ENCODE measurements around the gene UBE3C.

The UBE3C gene

GRCh38 chr7:157208571-157209413, 70.1 kb downstream of the UBE3C start:
- no peak overlapping the region for H3K4me3 ChIP-seq (ENCODE audit: low read depth, low read length)
- TF ChIP-seq, protein P1, sequence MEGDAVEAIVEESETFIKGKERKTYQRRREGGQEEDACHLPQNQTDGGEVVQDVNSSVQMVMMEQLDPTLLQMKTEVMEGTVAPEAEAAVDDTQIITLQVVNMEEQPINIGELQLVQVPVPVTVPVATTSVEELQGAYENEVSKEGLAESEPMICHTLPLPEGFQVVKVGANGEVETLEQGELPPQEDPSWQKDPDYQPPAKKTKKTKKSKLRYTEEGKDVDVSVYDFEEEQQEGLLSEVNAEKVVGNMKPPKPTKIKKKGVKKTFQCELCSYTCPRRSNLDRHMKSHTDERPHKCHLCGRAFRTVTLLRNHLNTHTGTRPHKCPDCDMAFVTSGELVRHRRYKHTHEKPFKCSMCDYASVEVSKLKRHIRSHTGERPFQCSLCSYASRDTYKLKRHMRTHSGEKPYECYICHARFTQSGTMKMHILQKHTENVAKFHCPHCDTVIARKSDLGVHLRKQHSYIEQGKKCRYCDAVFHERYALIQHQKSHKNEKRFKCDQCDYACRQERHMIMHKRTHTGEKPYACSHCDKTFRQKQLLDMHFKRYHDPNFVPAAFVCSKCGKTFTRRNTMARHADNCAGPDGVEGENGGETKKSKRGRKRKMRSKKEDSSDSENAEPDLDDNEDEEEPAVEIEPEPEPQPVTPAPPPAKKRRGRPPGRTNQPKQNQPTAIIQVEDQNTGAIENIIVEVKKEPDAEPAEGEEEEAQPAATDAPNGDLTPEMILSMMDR (IDR thresholded peaks at IDR 0.05; ENCODE audit: low read depth, low read length): no peak
- in situ Hi-C loops (cut with HindIII; ENCODE audit: low sequenced_read_pairs): no loop called here
- no peak for DNase-seq (ENCODE audit: low read depth, low spot score)

DNA sequence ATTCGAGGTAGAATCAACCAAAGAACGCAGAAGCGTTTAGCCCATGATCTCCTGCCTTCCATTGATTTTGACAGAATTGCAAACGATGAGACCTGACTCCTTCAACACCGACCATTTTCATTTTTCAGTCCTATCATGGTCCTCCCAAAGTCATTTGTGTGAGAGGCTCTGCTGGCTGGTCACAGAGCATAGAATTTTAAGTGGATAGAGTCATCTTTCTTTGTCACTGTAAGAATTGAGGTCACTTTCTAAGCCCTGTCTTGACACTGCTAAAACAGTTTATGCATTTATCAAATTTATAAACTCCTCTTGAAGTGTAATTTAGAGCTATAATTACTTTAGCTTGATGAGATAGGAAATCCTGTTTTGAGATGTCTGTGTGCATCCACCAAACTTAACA, 72.0 kb downstream of the UBE3C start:
- H3K4me3 ChIP-seq (ENCODE audit: low read depth, low read length): no peak overlapping the region
- TF ChIP-seq, protein P1 (IDR thresholded peaks at IDR 0.05; ENCODE audit: low read depth, low read length): no peak
- no peak for DNase-seq (ENCODE audit: low read depth, low spot score)
- in situ Hi-C loops (cut with HindIII; ENCODE audit: low sequenced_read_pairs): no loop called here

GRCh38 chr7:157211690-157212089, 73.0 kb downstream of the UBE3C start:
- no peak overlapping the region for H3K4me3 ChIP-seq (ENCODE audit: low read depth, low read length)
- in situ Hi-C loops (cut with HindIII; ENCODE audit: low sequenced_read_pairs): no loop called here
- TF ChIP-seq, protein P1 (IDR thresholded peaks at IDR 0.05; ENCODE audit: low read depth, low read length): no peak
- peak; percentile 91 for DNase-seq (ENCODE audit: low read depth, low spot score)

DNA sequence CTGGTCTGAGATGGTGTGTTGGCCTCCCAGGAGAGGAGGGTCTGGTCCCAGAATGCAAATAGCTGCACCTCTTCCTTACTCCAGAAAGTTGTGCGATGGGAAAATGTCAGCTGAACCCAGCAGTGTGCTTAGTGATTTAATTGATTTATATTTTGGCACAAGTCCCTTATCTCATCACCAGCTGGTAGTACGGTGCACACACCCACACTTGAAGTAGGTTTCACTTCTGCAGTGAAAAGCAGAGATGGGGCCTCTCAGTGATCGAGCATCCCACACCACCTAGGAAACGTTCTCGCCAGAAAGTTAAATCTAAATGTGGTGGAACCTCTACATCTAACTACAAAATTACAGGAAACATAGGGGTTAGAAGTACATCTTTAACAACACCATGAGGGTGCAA, 80.4 kb downstream of the UBE3C start:
- in situ Hi-C loops (cut with HindIII; ENCODE audit: low sequenced_read_pairs): no loop called here
- TF ChIP-seq, protein P1 (IDR thresholded peaks at IDR 0.05; ENCODE audit: low read depth, low read length): no peak
- DNase-seq (ENCODE audit: low read depth, low spot score): no peak
- H3K4me3 ChIP-seq (ENCODE audit: low read depth, low read length): no peak overlapping the region

- no peak for DNase-seq (ENCODE audit: low read depth, low spot score)
- in situ Hi-C loops (cut with HindIII; ENCODE audit: low sequenced_read_pairs): no loop called here
- H3K4me3 ChIP-seq (ENCODE audit: low read depth, low read length): no peak overlapping the region
- TF ChIP-seq, protein P1 (IDR thresholded peaks at IDR 0.05; ENCODE audit: low read depth, low read length): no peak
Observed at GRCh38 chr7:157220916-157221569, 82.3 kb downstream of the UBE3C start.

- DNase-seq (ENCODE audit: low read depth, low spot score): no peak
- in situ Hi-C loops (cut with HindIII; ENCODE audit: low sequenced_read_pairs): no loop called here
- H3K4me3 ChIP-seq (ENCODE audit: low read depth, low read length): no peak overlapping the region
- TF ChIP-seq, protein P1 (IDR thresholded peaks at IDR 0.05; ENCODE audit: low read depth, low read length): no peak
Observed at GRCh38 chr7:157222687-157223086, 84.0 kb downstream of the UBE3C start.

Measured in astrocyte of the spinal cord (primary cell).